HG03103 (cell line): Measurements from ENCODE around the gene CLEC11A.
"Not testable (repeated sequence)": the region's sequence is repeated elsewhere in the genome, so short reads cannot be mapped to it uniquely, and the experiment has no call there.

Experiments
- ATAC-seq: cut with Tn5 transposase; IDR thresholded peaks from one replicate; pipeline ENCODE4 v1.9.1; 2021; ENCODE audit warnings: low read depth; ENCODE audit not compliant: unreplicated experiment

The CLEC11A gene

DNA sequence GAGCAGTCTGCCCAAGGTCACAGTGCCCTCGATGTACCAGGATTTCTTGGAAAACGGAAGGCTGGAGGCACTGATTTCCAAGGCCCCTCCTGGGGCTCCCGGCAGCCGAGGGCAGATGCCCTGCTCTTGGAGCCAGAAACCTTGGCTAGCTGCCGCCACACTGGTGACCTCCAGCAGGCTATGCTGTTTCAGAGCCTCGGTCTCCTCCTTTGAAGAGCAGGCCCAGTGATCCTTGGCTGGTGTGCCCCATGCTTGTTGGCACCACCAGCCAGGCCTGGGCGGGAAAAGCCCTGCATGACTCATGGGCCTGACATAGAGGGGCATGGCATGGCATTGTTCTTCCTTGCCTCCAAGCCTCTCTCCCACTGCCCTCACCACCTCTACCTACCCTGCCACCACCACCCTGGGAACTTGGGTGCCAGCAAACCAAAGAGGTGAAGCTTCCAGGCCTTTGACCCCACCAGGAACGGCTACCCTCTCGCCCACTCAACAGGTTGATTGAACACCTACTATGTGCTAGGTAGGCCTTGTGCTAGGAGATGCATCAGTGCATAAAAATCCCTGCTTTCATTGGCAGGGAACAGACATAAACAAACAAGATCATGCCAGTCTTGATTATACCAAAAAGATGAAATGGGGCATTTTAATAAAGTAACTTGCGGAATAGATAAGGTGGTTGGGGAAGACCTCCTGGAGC, 1.6 kb upstream of the CLEC11A start:
- ATAC-seq: no peak

DNA sequence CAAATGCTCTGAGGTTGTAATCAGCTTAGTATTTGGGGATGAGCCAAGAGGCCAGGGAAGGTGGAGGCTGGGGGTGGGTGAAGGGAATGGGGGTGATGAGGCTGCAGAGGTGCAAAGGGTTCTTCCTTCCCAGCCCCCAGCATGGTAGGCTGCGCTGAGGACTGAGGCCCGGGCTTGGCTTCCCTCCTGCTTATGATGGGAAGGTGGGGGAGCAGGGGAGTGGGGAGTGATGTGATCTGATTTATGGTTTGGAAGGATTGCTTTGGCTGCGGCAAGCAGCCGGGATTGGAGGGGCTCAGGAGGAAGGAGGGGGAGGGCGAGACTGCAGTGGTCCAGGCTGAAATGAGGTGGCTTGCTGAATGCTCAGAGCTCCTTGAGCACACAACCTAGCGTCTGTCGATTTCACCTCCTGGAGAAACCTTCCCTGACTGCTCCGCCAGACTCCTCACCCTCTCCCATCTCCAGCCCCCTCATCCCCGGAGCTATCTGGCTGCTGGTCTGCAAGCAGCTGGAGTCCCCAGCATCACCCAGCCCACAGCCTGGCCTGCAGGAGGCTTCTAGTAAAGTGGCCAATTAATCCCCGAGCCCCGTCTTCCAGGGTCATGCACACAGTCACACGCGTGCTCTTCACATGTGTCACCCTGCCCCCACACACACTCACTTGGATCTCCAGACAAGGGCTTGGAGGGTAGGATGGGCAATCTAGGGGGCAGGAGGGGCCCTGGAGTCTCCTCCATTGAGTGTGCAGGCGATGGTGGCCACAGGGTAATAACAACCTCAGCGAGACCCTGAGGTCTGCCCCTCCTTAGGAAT, 757 bp upstream of the CLEC11A start:
- ATAC-seq: no peak

DNA sequence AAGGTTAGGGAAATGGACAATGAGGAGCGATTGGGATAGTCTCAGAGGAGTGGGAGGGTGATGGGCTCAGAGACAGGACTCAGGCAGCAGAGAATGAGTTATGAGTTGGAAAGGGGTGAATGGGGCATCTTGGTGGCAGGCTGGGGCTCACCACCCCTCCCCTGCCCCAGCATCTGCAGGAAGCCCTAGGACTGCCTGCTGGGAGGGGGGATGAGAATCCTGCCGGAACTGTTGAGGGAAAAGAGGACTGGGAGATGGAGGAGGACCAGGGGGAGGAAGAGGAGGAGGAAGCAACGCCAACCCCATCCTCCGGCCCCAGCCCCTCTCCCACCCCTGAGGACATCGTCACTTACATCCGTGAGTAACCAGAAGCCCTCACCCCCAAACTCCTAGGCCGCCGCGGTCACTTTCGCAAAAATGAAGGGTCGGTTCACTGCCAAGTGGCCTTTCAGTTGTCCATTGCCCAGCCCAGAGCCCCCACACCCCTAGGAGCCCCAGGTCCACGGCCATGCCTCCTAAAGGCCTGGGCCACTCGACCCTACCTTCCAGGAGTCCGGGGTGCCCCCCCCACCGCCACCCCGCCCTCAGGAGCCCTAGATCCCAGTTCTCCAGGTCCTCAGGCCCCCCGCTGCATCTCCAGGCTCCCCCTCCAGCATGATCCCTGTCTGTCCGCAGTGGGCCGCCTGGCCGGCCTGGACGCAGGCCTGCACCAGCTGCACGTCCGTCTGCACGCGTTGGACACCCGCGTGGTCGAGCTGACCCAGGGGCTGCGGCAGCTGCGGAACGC, 764 bp downstream of the CLEC11A start:
- ATAC-seq: no peak

DNA sequence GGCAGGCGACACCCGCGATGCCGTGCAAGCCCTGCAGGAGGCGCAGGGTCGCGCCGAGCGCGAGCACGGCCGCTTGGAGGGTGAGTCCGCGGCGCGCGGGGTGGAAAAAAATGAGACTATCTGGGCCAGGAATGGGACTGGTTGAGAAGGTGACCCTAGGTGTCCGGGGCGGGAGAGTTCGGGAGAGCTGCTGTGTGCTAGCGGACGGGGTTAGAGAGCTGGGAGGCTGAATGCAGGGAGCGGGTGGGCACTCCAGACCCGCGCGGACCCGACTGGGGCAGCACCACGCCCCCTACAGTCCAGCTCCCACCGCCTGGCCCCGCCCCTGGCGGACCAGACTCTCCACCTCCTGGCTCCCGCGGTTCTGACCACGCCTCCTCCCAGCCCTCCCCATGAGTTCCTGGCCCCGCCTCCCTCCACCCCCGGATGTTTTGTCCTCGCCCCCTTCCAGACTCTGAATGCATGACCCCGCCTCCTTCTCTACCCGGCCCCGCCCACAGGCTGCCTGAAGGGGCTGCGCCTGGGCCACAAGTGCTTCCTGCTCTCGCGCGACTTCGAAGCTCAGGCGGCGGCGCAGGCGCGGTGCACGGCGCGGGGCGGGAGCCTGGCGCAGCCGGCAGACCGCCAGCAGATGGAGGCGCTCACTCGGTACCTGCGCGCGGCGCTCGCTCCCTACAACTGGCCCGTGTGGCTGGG, 1.5 kb downstream of the CLEC11A start:
- ATAC-seq: peak; percentile 64

DNA sequence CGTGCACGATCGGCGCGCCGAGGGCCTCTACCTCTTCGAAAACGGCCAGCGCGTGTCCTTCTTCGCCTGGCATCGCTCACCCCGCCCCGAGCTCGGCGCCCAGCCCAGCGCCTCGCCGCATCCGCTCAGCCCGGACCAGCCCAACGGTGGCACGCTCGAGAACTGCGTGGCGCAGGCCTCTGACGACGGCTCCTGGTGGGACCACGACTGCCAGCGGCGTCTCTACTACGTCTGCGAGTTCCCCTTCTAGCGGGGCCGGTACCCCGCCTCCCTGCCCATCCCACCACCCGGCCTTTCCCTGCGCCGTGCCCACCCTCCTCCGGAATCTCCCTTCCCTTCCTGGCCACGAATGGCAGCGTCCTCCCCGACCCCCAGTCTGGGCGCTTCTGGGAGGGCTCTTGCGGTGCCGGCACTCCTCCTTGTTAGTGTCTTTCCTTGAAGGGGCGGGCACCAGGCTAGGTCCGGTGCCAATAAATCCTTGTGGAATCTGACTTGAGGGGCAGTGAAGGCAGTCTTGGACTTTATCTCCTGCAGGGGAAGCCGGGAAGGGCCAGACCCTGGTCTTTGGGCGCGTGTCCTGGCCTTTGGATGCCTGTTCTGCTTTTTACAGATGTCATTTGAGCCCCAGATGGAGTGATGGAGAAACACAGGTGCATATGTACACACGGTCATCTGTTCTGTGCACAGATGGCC, 2.2 kb downstream of the CLEC11A start:
- ATAC-seq: peak; percentile 20

DNA sequence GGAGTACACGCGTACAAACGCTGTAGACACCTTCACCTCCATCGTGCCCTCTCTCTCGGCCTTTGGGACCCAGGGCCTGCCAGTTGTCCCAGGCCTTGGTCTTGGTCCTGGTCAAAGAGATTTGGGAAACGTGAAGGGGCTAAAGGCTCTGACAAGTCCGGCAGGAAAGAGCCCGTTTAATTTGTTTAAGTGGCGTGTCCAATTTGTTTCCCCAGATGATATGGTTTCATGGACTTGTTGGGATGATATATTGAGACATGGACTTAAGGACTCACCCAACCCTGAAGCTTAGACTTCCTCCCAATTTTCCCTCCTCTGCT, 2.7 kb downstream of the CLEC11A start:
- ATAC-seq: no peak

DNA sequence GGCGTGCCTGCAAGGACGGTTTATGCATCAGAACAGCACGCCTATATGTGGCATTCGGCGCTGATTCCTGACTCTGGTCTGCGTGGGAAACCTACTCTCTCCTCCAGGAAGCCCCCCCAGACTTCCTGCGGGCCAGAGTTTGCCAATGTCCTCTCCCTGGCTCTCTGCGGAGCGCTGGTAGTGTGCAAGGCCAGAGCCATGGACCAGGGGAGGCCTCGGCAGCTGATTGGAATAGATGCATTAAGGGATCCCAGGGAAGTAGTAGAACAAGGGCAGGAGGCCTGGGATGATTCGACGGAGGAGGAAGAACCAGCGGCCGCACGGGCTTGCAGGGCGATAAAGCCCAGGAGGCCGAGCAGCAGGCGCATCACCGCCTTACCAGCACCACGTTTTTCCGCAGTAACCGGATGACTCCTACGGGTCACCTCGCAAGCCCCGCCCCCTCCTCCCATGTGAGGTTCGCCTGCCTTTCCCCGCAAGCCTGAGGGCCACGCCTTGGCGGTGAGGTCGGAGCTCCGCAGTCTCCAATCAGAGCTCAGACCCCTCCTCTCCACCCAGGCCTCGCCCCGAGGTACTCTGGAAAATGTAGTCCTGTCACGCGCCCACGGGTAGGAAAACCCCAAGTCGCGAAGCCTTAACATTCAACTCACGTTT, 5.0 kb downstream of the CLEC11A start:
- ATAC-seq: no peak

DNA sequence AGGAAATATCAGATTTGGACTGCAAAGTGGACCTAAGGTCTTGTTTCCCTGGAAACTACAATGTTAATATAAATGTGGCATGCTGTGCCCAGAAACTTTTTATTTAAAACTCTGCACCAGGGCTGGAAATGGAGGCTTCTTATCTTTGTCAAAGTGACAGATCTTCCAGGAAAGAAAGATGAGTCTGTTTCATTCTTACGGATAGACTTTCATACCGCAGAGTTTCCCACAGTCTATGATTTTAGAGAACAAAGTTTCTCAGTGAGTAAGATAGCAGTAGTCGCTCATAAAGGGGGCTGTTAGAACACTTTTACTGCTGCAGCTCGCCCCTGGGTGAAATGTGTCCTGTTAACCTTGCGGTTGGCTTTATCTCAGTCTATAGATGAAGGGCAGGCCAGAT, 6.7 kb downstream of the CLEC11A start:
- no peak for ATAC-seq

DNA sequence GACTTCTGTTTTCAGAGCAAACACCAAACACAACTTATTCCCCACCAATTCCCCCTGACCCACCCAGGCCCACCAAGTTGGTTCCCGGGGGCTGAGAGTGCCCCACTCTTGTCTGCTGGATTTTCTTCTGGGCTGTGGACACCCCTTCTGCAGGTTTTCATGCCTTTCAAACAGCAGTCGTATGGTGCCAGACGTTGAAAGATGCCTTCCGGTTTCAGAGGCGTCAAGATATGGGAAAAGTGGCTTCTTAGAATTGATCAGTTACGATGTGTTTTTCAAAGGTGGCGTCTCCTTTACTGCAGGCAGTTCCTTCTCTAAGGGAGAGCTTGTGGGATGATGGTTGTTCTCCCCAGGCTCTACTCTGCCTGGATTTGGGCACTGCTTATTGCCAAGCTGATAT, 12.7 kb downstream of the CLEC11A start:
- ATAC-seq: no peak

DNA sequence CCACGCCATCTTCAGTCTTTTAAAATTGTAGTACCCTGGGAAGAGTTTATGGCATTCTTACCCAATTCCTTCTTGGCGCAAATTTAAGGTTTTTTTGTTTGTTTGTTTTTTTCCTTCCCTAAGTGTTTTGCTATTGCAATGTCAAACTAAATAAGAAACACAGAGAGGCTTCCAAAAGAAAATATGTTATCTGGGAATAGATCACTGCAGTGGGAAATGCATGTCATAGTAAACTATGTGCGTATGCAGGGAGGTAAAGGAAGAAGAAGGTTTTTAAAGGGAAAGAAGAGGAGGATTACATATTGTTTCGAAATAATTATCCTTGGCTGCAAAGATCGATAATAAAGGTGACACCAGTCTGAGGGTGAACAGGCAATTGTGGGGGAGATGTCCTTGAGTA, 13.2 kb downstream of the CLEC11A start:
- ATAC-seq: no peak

DNA sequence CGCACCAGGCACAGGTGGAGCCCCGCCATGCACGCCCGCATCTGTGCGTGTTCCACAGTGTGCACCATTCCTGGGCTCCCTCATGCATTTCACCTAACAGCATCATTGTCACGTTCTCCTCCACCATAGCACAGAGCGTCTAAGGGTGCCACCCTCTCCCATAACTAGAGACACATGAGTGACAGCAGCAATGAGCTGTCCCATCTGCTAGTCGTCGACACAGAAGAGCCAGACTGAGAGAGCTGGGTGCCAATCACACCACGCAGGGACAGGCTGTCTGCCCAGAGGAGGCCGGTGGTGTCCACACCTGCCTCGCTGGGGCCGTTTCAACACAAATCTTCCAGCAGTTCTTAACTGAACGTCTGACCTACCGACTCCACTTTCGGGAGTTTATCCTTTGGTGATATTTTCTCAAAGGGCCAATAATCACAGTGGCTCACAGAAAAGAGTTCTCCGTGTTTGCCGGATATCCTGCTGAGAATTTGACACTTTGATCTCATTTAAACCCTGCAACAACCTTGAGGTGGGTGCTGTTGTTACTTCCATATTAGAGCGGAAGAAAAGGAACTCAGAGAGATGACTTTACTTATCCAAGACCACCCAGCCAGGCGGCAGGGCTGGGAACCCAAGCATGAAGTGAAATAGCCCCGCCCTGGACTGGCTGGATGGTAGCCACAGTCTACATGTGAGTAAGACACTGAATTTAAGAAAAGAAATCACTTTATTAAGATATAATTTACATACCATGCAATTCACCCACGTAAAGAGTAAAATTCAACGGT, 16.2 kb downstream of the CLEC11A start:
- ATAC-seq: no peak

DNA sequence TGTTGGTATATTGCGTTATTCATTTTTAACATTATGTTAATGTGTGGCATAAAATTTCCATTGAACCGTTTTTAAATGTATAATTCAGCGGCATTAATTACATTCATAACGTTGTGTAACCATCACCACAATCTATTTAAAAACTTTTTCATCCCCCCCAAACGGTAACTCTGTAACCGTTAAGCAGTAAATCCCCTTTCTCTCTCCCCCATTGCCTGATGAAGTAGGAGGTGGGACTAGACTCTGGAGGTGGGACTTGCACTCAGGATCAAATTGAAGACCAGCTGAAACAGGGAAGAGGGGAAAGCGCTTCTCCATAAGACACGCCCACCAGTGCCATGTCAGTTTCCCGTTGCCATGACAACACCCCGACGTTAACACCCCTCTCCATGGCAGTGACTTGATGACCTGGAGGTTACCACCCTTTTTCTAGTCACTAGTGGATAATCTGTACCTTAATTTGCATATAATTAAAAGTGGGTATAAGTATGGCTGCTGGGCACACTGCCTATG, 16.8 kb downstream of the CLEC11A start:
- ATAC-seq: no peak

DNA sequence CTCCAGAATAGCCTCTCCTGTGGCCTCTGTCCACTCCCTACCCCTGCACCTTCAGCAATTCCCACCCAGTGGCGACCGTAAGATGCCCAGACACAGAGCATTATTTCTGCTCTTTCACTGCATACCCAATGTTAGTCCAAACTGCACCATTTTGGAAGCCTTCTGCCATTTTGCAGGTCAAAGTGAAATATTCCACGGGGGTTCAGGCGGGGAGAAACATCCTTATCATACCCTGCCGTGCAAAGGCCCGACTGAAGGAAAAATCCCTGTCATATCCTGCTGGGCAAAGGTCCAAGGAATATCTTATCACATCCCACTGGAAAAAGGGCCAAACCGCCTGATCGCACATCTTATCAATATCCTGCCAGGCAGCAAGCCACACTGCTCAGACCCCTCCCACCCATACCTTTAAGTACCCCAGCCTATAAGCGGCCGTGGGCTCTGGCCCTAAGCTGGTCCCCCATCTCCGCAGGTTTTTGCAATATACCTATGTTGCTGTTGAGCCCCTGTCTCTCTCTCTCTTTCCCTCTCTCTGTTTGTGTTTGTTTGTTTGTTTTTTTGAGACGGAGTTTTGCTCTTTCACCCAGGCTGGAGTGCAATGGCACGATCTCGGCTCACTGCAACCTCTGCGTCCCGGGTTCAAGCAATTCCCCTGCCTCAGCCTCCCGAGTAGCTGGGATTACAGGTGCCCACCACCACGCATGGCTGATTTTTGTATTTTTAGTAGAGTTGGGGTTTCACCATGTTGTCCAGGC, 18.2 kb downstream of the CLEC11A start:
- no peak for ATAC-seq

DNA sequence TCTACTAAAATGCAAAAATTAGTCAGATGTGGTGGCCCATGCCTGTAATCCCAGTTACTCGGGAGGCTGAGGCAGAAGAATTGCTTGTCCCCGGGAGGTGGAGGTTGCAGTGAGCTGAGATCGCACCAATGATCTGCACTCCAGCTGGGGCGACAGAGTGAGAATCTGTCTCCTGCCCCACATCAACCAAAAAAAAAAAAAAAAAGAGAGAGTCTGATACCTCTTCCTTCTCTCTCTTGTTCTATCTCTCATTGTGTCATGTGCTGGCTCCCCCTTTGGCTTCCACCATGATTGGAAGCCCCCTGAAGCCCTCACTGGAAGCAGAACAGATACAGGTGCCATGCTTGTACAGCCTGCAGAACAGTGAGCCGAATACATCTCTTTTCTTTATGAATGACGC, 20.4 kb downstream of the CLEC11A start:
- no peak for ATAC-seq

DNA sequence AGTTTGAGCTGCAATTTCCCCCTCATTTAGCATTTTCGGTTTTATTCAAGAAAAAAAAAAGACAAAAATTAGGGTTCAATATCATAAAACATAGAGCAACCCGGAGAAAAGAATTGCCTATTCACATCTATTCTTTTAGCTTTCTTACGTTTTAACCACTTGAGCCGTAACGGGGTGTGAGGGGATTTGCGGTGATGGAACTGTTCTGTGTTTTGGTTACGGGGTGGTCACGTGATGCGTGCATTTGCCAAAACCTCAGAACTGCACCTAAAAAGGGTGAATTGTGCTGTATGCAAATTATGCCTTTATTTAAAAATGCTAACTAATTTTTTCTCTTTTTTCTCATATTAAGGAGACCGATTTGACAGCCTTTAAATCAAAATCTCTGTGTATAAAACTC, 22.1 kb downstream of the CLEC11A start:
- no peak for ATAC-seq

DNA sequence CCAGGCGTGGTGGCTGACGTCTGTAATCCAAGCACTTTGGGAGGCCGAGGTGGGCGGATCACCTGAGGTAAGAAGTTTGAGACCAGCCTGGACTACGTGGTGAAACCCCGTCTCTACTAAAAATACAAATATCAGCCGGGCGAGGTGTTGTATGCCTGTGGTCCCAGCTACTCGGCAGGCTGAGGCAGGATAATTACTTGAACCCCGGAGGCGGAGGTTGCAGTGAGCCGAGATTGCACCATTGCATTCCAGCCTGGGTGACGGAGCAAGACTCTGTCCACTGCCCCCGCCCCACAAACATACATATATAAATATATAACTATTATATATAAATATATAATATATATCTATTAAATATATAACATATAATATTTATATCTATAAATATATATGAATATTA, 24.0 kb downstream of the CLEC11A start:
- not testable (repeated sequence) for ATAC-seq

DNA sequence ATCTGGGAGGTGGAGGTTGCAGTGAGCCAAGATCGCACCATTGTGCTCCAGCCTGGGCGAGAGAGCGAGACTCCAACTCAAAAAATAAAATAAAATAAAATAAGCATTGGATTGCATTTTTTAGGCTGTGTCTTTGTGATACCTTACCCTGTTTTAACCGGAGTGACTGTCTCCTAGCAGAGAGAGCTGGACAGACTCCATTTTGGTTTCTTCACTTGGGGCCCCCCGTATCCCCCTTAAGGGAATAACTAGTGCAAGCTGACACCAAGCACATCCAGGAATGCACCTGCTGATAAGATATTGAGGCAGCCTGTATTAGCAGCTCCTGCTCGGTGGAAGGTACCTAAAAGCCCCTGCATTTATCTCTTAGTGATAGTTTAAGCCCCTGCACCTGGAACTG, 26.3 kb downstream of the CLEC11A start:
- ATAC-seq: no peak

DNA sequence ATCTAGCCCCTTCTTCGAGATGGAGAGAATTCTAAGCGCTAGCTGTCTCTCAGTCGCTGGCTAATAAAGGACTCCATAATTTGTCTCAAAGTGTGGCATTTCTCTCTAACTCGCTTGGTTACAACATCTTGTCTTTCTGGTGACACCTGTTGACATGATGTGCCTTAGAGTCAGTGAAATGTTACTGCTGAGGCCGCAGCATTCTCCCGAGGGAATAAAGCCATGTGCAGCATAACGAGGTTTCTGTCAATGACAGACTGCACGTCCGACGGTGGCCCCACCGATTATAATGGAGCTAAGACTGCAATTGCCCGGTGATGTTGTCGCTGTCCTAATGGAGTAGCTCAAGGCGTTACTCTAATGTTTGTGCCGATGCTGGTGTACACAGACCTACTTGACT, 26.8 kb downstream of the CLEC11A start:
- ATAC-seq: no peak
